Measurements from ENCODE around the gene KCNE1. TPM values are rescaled to one million over a fixed set of nuclear protein-coding genes. Genes with fewer than 3 reads are reported as not detected.

Gene KCNE1
- total RNA-seq, 1 experiment from 2014 or later = not detected

Other genes with a start within 250 kb of the KCNE1 start
- not detected for gene KCNE2, start 148.2 kb downstream of the KCNE1 start, total RNA-seq (2021; ENCODE audit: unreplicated experiment)
- gene SMIM11, start 136.7 kb downstream of the KCNE1 start, total RNA-seq (2021; ENCODE audit: unreplicated experiment) = 17.1 TPM
- gene SMIM34, start 88.3 kb downstream of the KCNE1 start, total RNA-seq (2021; ENCODE audit: unreplicated experiment) = not detected
- 13.5 TPM for gene RCAN1, start 102.9 kb upstream of the KCNE1 start, total RNA-seq (2021; ENCODE audit: unreplicated experiment)
- gene CLIC6, start 156.8 kb upstream of the KCNE1 start, total RNA-seq (2021; ENCODE audit: unreplicated experiment) = 0.05 TPM

All from Panc1 (cell line).